K562 (cell line): ENCODE measurements around the gene TMEM38B. TPM values are rescaled to one million over a fixed set of nuclear protein-coding genes. Genes with fewer than 3 reads are reported as not detected.

Experiments
- MCM3 ChIP-seq: fragments of 450-650 bp; IDR thresholded peaks from 2 replicates; pipeline ENCODE4 v1.6.1; 2016
- TBP ChIP-seq: optimal IDR thresholded peaks from 2 replicates; pipeline ENCODE3; 2011; ENCODE audit warnings: low read depth, low read length, improper control_type of control experiment
- TEAD4 ChIP-seq, 2 experiments: sonication (generic) in 1 of 2; formaldehyde crosslinking in 1 of 2; IDR thresholded peaks; 2 replicates each; pipeline versions ENCODE4 v1.6.1 to v1.8.0; 2012 to 2022; ENCODE audit warnings: borderline replicate concordance in 1 of 2, inconsistent platforms in 1 of 2, low read length in 1 of 2, mild to moderate bottlenecking in 1 of 2, missing genetic modification reagents in 1 of 2
- ZFX ChIP-seq: sonication (generic); formaldehyde crosslinking; IDR thresholded peaks from 2 replicates; pipeline ENCODE4 v1.8.0; 2022; ENCODE audit warnings: mild to moderate bottlenecking, missing genetic modification reagents, moderate library complexity
- ZNF395 ChIP-seq: fragments of 200-800 bp; sonication (Bioruptor generic); IDR thresholded peaks from 2 replicates; pipeline ENCODE4 v1.6.1; 2017; ENCODE audit warnings: missing genetic modification characterization, missing compliant biosample characterization
- polyA plus RNA-seq, 8 experiments: library from polyadenylated mRNA; depleted of rRNA in 4 of 8; stranded (reverse) in 5 of 8; unstranded in 3 of 8; fragments of >200 nt; fragmentation: Nextera tagmentation in 2 of 8; fragmentation: Illumina TruSeq in 1 of 8; extraction: Ambion mirVana in 2 of 8; extraction: Trizol in 1 of 8; gene quantifications; 2 replicates each; pipeline versions ENCODE4 v1.2.1 to v1.2.3, GENCODE V29; 2011 to 2014; ENCODE audit warnings: inconsistent platforms in 1 of 8, missing spikeins in 1 of 8
- total RNA-seq, 7 experiments: library from RNA; depleted of rRNA in 6 of 7; stranded (reverse); fragments of >200 nt in 6 of 7; fragmentation: Illumina TruSeq in 2 of 7; extraction: Trizol in 2 of 7; gene quantifications; 2 replicates each; pipeline versions ENCODE4 v1.2.1 to v1.2.3, GENCODE V29; 2011 to 2021; ENCODE audit warnings: low replicate concordance in 1 of 7
- TF ChIP-seq, protein P1 (sequence below): fragments of 250-450 bp; sonication (Bioruptor Pico); IDR thresholded peaks from 2 replicates; pipeline ENCODE4 v1.5.0; 2020; ENCODE audit warnings: mild to moderate bottlenecking, borderline replicate concordance
- TF ChIP-seq, protein P2 (sequence below): fragments of 450-650 bp; IDR thresholded peaks from 2 replicates; pipeline ENCODE4 v1.6.1; 2016
- TF ChIP-seq, protein P3 (sequence below): sonication (generic); formaldehyde crosslinking; IDR thresholded peaks from 2 replicates; pipeline ENCODE4 v1.8.0; 2022; ENCODE audit warnings: mild to moderate bottlenecking, missing genetic modification reagents

Gene TMEM38B
- total and polyA plus RNA-seq, 9 of the 15 experiments (the other 6 are each of a cell fraction or from before 2014, with no cell fraction given): 26.0 to 57.5 (median 38.5) TPM

- peak; percentile 49; the same call in 1 of the 2 replicates for TF ChIP-seq ZNF395 (CRISPR knock-in tag)
- peak; percentile 29 for TF ChIP-seq TBP
- TF ChIP-seq, protein P1, sequence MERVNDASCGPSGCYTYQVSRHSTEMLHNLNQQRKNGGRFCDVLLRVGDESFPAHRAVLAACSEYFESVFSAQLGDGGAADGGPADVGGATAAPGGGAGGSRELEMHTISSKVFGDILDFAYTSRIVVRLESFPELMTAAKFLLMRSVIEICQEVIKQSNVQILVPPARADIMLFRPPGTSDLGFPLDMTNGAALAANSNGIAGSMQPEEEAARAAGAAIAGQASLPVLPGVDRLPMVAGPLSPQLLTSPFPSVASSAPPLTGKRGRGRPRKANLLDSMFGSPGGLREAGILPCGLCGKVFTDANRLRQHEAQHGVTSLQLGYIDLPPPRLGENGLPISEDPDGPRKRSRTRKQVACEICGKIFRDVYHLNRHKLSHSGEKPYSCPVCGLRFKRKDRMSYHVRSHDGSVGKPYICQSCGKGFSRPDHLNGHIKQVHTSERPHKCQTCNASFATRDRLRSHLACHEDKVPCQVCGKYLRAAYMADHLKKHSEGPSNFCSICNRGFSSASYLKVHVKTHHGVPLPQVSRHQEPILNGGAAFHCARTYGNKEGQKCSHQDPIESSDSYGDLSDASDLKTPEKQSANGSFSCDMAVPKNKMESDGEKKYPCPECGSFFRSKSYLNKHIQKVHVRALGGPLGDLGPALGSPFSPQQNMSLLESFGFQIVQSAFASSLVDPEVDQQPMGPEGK (CRISPR knock-in tag): no peak
- TF ChIP-seq MCM3: no peak
- no peak for TF ChIP-seq TEAD4 (IDR thresholded peaks at IDR 0.05; ENCODE audit: low read length)
- TF ChIP-seq TEAD4 (CRISPR knock-in tag; IDR thresholded peaks at IDR 0.05; ENCODE audit: borderline replicate concordance): peak; percentile 61; the same call in 1 of the 2 replicates
- TF ChIP-seq ZFX (CRISPR knock-in tag): peak; percentile 81
- TF ChIP-seq, protein P2, sequence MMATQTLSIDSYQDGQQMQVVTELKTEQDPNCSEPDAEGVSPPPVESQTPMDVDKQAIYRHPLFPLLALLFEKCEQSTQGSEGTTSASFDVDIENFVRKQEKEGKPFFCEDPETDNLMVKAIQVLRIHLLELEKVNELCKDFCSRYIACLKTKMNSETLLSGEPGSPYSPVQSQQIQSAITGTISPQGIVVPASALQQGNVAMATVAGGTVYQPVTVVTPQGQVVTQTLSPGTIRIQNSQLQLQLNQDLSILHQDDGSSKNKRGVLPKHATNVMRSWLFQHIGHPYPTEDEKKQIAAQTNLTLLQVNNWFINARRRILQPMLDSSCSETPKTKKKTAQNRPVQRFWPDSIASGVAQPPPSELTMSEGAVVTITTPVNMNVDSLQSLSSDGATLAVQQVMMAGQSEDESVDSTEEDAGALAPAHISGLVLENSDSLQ: no peak
- TF ChIP-seq, protein P3, sequence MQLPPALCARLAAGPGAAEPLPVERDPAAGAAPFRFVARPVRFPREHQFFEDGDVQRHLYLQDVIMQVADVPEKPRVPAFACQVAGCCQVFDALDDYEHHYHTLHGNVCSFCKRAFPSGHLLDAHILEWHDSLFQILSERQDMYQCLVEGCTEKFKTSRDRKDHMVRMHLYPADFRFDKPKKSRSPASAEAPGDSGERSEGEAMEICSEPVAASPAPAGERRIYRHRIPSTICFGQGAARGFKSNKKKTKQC (CRISPR knock-in tag): peak; percentile 18; the same call in 1 of the 2 replicates
- TF ChIP-seq, all 486 proteins: peak for 86
Observed at GRCh38 chr9:105694848-105695581, 674 bp downstream of the TMEM38B start (continued).
